ENCODE measurements around the gene FERMT1. TPM values are rescaled to one million over a fixed set of nuclear protein-coding genes. Genes with fewer than 3 reads are reported as not detected.
"Not testable (repeated sequence)": the region's sequence is repeated elsewhere in the genome, so short reads cannot be mapped to it uniquely, and the experiment has no call there.

The FERMT1 gene
- total RNA-seq, 1 donor from 2014 or later: 0.63 TPM

DNA sequence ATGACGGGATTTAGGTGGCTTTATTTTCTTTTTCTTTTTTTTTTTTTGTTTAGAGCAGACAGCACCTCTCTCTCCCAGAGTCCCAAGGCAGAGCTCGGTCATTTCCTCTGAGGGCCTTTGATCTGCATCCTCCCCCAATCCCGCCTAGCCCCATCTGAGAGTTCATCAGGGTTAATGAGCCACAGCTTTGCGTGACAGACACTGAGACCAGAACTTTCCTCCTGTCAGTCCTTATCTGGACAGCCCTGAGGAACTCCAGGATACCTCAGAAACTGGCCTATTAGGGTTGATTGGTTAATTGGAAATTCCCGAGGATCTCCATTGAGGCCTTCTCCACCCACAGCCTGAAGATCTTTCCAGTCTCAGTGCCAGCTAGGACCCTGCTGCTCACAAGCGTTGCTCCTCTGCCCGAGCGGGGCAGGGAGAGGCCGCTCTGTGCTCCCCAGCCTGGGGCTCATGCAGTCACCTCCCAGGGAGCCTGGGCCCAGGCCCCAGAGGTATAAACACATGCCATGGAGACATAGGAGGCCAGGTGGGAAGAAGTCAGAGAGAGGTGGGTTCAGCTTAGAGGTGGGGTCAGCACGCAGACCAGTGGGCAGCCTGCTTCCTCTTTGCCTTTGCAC, 67.6 kb downstream of the FERMT1 start:
- DNase-seq: no peak
- H3K4me1 ChIP-seq: peaks cover 24% of the 10 kb centered on the region
- H3K27ac ChIP-seq (replicated peaks): no peak overlapping the region
- H3K36me3 ChIP-seq: no peaks in the 10 kb centered on the region
- H3K9me3 ChIP-seq (replicated peaks): no peaks in the 10 kb centered on the region
- no peak overlapping the region for H3K4me3 ChIP-seq
- intact Hi-C loops (cut with micrococcal nuclease): no loop called here
- H3K27me3 ChIP-seq (ENCODE audit: low read depth): peaks cover 39% of the 10 kb centered on the region
- TF ChIP-seq, protein P1, sequence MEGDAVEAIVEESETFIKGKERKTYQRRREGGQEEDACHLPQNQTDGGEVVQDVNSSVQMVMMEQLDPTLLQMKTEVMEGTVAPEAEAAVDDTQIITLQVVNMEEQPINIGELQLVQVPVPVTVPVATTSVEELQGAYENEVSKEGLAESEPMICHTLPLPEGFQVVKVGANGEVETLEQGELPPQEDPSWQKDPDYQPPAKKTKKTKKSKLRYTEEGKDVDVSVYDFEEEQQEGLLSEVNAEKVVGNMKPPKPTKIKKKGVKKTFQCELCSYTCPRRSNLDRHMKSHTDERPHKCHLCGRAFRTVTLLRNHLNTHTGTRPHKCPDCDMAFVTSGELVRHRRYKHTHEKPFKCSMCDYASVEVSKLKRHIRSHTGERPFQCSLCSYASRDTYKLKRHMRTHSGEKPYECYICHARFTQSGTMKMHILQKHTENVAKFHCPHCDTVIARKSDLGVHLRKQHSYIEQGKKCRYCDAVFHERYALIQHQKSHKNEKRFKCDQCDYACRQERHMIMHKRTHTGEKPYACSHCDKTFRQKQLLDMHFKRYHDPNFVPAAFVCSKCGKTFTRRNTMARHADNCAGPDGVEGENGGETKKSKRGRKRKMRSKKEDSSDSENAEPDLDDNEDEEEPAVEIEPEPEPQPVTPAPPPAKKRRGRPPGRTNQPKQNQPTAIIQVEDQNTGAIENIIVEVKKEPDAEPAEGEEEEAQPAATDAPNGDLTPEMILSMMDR (IDR thresholded peaks at IDR 0.05; ENCODE audit: borderline replicate concordance): no peak

DNA sequence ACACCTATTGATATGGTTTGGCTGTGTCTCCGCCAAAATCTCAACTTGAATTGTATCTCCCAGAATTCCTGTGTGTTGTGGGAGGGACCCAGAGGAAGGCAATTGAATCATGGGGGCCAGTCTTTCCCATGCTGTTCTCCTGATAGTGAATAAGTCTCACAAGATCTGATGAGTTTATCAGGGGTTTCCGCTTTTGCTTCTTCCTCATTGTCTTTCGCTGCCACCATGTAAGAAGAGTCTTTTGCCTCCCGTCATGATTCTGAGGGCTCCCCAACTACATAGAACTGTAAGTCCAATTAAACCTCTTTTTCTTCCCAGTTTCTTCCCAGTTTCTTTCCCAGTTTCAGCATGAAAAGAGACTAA, 68.2 kb downstream of the FERMT1 start:
- Histone ChIP-seq H3K4me1 (peaks cover 24% of the 10 kb centered on the region), H3K27me3 (ENCODE audit: low read depth) (peaks cover 39% of the 10 kb centered on the region)
- DNase-seq; H3K27ac ChIP-seq (replicated peaks); H3K4me3 ChIP-seq; H3K9me3 ChIP-seq (replicated peaks); H3K36me3 ChIP-seq; intact Hi-C loops (cut with micrococcal nuclease): not testable (repeated sequence)

DNA sequence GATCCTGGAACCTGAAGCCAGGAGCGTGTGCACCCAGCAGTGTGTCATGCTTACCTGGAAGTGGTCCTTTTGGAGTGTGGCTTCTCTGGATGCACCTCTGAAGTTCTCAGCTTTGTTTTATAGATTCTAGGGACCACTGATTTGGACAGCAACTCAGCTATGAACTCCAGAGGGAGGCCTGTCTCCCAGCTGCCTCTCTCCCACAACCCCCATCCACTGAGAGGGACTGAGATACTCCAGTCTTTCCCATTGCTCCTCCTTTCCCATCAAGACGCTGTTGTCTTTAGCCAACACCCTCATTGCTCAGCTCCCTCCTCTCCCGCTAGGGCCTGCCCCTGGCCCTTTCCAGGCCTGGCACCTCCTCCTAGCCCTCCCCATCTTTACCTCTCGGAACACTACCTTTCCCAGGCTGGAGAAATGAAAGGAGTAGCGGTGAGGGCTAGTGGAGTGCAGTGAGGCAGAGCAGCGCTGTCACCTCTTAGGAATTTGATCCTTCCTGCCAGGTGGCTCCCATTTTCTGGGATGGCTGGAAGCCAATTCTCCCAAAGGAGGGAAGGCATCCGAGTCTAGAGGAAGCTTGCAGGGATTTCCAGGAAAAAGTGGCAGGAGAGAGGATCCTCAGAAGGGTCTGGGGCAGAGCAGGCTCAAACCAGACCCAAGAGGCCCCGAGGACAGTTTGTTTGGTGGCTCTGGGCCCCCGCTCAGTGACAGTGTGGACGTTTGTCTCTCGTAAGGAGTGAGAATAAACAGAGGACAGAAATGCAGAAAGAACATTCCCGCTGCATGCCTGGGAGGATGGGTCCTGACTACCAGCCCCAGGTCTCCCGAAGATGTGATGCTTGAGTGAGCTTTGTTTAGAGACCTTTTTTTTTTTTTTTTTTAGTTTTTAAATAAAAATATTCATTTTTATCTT, 68.8 kb downstream of the FERMT1 start, which contains the start of gene LRRN4:
Gene LRRN4, minus strand, starts transcription at position 285 of the 913 bp plus-strand sequence. CDS start 1,261 bp downstream, outside the sequence.
- Histone ChIP-seq H3K27ac (replicated peaks) (no peak within 1 kb of the TSS), H3K9me3 (replicated peaks) (no peaks in the 10 kb centered on the region), H3K4me1 (peaks cover 24% of the 10 kb centered on the region), H3K27me3 (ENCODE audit: low read depth) (peaks cover 39% of the 10 kb centered on the region), H3K4me3 (no peak within 1 kb of the TSS), H3K36me3 (no peaks in the 10 kb centered on the region)
- TF ChIP-seq, protein P1 (IDR thresholded peaks at IDR 0.05; ENCODE audit: borderline replicate concordance): no peak
- no peak for DNase-seq
- intact Hi-C loops (cut with micrococcal nuclease): no loop called here

DNA sequence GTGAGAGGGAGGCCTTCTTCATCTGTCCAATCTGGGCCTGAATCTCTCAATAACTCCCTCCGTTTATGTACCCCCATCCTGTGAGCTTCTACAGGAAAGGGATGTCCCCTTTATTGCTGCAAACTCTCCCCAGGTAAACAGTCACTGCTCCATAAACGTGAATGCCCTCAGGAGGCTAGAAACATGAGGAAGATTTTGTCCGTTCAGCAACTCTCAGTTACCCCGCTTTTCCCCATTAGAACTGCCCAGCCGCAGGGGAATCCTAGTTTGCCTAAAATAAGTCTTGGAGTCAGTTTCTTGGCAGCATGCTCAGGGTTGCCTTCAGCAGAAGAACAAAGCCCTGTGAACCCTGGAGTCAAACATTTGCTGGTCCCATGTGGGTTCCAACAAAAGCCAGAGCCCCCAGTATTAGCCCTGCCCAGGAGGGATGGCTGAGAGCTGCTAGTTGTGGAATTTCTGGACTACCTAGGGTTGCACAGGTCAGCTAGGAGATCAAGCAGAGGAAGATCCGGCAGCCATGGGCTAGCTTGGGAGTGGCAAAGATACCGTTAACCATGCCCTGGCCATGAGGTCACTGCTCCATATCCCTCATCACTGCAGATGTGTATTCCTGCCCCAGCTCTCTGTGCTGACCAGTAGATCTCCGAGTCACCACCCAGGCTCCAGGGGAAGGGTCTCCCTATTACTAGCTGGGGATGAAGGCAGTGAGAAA, 69.6 kb downstream of the FERMT1 start:
- H3K4me3 ChIP-seq: no peak overlapping the region
- TF ChIP-seq, protein P1 (IDR thresholded peaks at IDR 0.05; ENCODE audit: borderline replicate concordance): no peak
- no peak overlapping the region for H3K27ac ChIP-seq (replicated peaks)
- DNase-seq: no peak
- H3K9me3 ChIP-seq (replicated peaks): no peaks in the 10 kb centered on the region
- peaks cover 33% of the 10 kb centered on the region for H3K27me3 ChIP-seq (ENCODE audit: low read depth)
- peaks cover 24% of the 10 kb centered on the region for H3K4me1 ChIP-seq
- intact Hi-C loops (cut with micrococcal nuclease): no loop called here
- no peaks in the 10 kb centered on the region for H3K36me3 ChIP-seq

DNA sequence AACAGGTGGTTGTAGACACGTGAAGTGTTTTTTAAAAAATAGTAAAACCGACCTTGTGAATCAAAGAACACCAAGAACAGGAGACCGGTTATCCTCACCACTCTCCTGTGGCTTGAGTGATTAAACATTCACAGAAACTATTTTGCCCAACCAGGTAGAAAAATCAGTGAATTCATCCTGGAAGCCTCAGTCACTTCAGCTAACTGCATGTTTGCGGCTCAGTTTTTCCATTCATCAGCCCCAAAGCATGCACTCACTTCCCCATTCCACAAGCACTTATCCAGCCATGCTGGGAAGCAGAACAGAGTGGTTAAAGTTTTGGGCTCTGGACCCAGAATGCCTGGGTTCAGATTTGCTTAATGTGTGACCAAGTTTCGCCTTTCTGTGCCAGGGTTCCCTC, 71.3 kb downstream of the FERMT1 start:
- peak overlapping the region; percentile 59 for H3K4me3 ChIP-seq
- no peaks in the 10 kb centered on the region for H3K9me3 ChIP-seq (replicated peaks)
- peaks cover 24% of the 10 kb centered on the region for H3K4me1 ChIP-seq
- TF ChIP-seq, protein P1 (IDR thresholded peaks at IDR 0.05; ENCODE audit: borderline replicate concordance): no peak
- H3K36me3 ChIP-seq: no peaks in the 10 kb centered on the region
- peaks cover 33% of the 10 kb centered on the region for H3K27me3 ChIP-seq (ENCODE audit: low read depth)
- no peak for DNase-seq
- intact Hi-C loops (cut with micrococcal nuclease): no loop called here
- no peak overlapping the region for H3K27ac ChIP-seq (replicated peaks)
